ENCODE measurements around the gene INS.
"Not testable (repeated sequence)": the region's sequence is repeated elsewhere in the genome, so short reads cannot be mapped to it uniquely, and the experiment has no call there.

The INS gene

DNA sequence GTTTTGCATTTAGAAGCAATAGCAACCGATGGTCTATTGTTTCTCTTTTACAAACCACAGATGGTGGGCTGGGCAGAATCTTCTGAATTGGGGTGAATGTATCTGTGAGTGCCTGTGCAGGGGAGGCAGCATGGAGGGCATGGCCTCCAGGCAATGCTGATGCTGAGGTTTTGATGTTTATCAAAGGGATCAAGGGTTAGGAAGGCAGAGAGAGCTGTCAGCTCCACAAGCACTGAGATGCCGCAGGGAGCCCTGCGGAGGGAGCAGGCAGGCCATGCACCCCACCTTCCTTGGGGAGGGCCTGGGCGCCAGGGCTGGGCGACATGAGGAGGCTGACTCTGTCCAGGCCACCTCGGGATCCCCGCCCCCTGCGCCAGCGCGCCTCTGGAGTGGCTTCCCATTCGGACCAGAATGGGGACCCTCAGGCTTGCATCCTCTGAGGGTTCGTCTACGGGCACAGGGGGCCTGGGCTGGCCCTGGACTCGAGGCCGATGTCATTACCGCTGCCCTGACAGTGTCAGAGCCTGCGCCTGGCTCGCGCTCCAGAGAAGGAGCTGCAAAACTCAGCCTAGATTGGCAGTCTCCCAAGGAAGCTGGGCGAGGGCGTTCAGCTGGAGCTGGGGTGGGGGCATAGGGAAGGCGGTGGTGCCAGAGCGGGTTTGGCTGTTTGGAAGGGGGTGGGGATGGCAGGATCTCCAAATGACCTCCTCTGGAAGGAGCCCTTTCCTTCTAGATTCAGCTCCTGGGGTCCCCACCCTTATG lies 24.5 kb upstream of the INS start:
- in situ Hi-C loops (cut with HindIII; ENCODE audit: low sequenced_read_pairs) = loop anchor here (10.0 kb wide), 2 partner anchors 249 to 319 kb away; no protein-coding TSS in a partner anchor

GRCh38 chr11:2182692-2183474 lies 21.9 kb upstream of the INS start:
- in situ Hi-C loops (cut with HindIII; ENCODE audit: low sequenced_read_pairs) = loop anchor here (5.0 to 10.0 kb wide), 5 partner anchors 34 to 322 kb away; no protein-coding TSS in a partner anchor

DNA sequence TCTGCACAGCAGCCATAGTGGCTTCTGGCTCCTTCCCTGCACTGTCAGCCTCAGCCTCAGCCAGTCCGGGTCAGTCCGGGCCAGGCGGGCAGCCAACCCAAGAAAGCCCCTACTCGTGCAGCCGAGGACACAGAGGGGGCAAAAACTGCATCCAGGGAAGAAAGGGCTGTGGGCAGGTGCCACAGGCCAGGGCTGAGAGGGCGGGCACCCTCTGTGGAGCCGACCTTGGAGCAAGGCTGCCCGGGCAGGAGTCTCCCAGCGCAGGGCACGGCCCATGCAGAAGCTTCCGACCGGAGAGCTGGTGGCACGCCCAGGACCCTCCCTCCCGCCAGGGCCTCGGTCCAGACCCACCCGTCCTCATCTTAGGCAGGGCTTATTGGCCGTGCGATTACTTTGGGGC lies 21.1 kb upstream of the INS start:
- in situ Hi-C loops (cut with HindIII; ENCODE audit: low sequenced_read_pairs) = loop anchor here (5.0 to 10.0 kb wide), 5 partner anchors 35 to 323 kb away; no protein-coding TSS in a partner anchor

DNA sequence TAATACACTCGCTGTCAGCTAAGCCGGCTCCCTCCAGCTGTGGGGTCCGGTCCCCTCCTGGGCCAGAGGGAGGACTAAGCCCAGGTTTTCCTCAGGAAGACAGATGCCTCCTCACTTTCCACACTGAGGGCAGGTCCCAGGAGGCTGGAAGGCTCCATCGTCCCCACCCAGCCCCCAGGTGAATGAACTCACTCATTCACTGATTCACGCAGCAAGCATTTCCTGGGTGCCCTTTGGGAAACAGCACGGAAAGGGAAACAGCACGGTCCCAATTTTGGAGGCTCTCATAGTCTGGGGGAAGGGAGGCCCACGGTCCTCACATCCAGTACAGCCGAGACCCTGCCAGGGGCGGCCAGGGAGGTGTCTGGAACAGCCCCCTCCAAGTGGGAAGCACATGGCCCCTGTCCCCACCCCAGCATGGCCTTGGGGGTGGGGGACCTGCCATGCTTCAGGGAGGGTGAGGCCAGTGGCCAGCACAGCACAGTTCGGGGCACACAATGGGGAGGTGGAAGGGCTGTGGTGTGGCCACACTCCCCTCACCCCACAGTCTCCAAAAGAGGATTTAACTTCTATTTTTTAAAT lies 19.9 kb upstream of the INS start:
- in situ Hi-C loops (cut with HindIII; ENCODE audit: low sequenced_read_pairs) = loop anchor here (5.0 to 10.0 kb wide), 5 partner anchors 36 to 324 kb away; no protein-coding TSS in a partner anchor

- in situ Hi-C loops (cut with HindIII; ENCODE audit: low sequenced_read_pairs) = loop anchor here (5.0 to 10.0 kb wide), 5 partner anchors 37 to 324 kb away; no protein-coding TSS in a partner anchor
Measured at GRCh38 chr11:2180347-2180746, 19.3 kb upstream of the INS start.

DNA sequence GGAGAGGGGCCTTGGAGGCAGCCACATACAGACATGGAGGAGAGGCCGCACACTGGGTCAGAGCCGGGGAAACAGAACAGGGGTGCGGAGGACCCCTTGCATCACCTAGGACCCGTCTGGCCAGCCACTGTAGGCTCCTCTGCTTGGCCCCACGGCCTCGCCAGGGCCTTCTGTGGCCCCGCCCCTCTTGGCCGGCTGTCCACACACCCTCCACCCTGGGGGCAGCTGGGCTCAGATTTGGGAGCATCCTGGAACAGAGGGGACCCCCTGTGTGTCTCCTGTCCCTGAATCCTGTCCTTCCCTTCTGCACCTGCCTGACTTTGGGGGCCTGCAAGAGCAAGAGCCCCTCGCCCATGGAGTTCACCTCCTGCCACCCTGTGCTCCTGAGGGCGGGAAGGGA lies 18.5 kb upstream of the INS start:
- in situ Hi-C loops (cut with HindIII; ENCODE audit: low sequenced_read_pairs) = no loop called here

DNA sequence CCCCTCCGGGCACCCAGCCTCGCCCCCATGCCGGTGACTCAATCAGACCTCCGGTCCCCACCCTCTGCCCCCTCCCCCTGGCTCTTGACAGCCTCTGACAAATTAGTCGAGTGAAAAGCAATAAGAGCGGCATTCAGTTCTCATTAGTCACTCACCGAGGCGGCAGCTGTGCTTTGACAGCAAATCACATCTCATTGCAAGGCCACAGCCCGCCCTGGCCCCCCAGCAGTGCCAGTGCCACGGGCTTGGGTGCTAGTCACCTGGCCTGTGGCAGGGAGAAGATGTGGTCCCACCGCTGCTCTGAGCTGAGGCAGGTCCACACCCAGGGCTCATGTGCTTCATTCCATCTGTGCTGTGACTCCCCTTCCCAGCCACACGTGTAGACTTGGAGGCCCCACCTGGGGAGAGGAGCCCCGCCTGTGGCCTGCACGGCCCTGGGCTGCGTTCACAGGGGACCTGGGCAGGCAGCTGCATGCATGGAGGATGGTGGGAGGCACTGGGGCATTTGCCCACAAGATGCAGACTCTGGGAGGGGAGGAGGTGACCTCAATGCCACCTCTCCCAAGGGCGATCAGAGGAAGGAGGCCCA lies 18.0 kb upstream of the INS start:
- in situ Hi-C loops (cut with HindIII; ENCODE audit: low sequenced_read_pairs) = no loop called here

GRCh38 chr11:2178055-2178773 lies 17.2 kb upstream of the INS start:
- in situ Hi-C loops (cut with HindIII; ENCODE audit: low sequenced_read_pairs) = not testable (repeated sequence)

DNA sequence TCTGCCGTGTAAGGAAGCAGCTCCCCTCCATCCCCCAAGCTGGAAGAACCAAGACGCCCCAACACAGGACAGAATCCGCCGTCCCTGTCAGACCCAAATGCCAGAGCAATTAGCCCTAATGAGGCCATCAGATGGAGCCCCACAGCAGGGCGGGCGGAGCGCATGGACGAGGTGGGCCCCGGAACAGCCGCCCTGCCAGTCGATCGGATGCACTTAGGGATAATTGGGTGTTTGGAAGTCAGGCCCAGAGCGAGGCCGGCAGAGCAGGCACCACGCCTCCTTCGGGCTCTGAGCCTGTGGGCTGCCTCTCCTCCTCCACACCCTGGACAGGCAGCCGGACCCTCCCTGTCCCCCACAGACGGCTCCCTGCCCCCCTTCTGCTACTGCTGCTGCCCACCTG lies 16.1 kb upstream of the INS start:
- in situ Hi-C loops (cut with HindIII; ENCODE audit: low sequenced_read_pairs) = no loop called here

- in situ Hi-C loops (cut with HindIII; ENCODE audit: low sequenced_read_pairs) = no loop called here
Measured at GRCh38 chr11:2176389-2176900, 15.4 kb upstream of the INS start.

GRCh38 chr11:2175659-2176058 lies 14.7 kb upstream of the INS start:
- in situ Hi-C loops (cut with HindIII; ENCODE audit: low sequenced_read_pairs) = no loop called here

DNA sequence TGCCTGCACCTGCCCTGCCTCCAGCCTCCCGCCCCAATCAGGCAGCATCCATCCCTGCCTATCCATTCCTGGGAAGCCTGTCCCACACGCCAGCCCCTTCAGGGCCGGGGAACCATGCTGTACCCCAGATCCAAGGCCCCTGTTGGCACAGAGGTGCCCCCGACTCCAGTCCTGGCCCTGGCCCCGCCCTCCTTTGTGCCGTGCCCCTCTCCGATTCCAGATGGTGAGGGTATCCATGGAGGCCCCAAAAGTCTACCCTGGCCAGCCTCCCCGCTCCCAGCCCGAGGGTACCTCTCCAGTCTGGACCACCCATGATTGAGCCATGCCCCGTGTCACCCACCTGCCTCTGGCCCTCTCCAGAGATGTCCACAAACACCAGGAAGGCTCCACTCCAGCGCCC lies 13.4 kb upstream of the INS start:
- in situ Hi-C loops (cut with HindIII; ENCODE audit: low sequenced_read_pairs) = no loop called here

DNA sequence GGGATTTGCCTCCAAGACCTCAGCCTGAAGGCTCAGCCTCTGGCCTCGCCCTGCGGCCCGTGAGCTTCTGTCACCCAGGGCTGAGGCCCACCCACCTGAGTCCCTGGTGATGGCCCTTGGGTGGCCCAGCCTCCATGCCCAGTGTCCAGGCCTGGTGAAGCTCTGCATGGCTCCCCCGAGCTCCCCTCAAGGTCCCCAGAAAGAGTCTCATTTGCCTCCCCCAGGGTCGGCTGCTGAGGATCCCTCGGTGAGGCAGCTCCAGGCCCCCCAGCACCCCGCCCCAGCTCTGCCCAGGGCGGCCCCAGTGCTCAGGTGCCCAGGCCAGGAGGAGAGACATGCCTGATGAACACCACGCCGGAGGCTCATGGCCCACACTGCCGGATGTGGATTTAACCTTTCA lies 12.8 kb upstream of the INS start:
- in situ Hi-C loops (cut with HindIII; ENCODE audit: low sequenced_read_pairs) = no loop called here

GRCh38 chr11:2173150-2173693 lies 12.2 kb upstream of the INS start:
- in situ Hi-C loops (cut with HindIII; ENCODE audit: low sequenced_read_pairs) = no loop called here

DNA sequence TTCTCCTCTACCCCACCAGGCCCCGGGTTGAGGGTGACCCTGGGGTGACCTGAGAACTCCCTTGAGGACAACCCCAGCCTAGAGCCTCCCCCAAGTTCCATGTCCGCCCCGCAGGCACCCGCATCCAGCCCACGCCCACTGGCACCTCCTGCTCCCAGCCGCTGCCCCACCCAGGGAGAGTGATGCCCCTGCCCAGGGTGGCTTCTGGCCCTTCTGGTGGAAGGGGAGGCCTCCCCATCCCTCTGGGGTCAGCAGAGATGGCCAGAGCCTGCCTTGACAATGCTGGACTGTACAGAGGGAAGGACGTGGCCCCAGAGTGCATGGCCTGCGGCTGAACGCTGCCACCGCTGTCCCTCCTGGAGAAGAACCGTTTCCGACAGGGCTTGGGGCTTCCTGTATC lies 11.7 kb upstream of the INS start:
- in situ Hi-C loops (cut with HindIII; ENCODE audit: low sequenced_read_pairs) = no loop called here

DNA sequence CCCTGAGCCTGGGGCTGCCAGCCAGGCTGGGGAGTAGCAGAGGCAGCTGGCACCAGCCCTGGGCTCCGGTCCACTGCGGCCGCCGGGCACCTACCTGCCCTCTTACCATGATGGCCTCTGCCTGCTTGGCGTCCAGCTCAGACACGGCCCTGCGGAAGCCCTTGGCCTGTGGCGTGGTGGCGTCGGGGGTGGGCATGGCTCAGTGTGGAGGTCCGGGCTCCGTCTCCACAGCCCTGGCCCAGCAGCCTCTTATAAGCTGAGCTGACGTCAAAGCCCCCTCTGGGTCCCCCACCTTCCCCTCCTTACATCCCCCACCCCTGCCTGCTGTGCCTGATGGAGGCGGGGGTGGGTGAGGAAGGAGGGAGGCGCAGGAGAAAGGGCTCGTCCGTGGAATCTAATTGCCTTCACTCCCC lies 10.6 kb upstream of the INS start, which contains the start of gene TH:
TH (minus strand) TSS at position 225 of the 413 bp plus-strand sequence; CDS start at position 196, 29 bp downstream.
- in situ Hi-C loops (cut with HindIII; ENCODE audit: low sequenced_read_pairs) = no loop called here

- in situ Hi-C loops (cut with HindIII; ENCODE audit: low sequenced_read_pairs) = no loop called here
Measured at GRCh38 chr11:2169626-2170570, 8.9 kb upstream of the INS start.

- in situ Hi-C loops (cut with HindIII; ENCODE audit: low sequenced_read_pairs) = no loop called here
Measured at GRCh38 chr11:2169005-2169378, 8.0 kb upstream of the INS start.

Measured in endothelial cell of hepatic sinusoid (primary cell).